Measurements from ENCODE around the gene ALOX15B. TPM values are rescaled to one million over a fixed set of nuclear protein-coding genes. Genes with fewer than 3 reads are reported as not detected.

Gene ALOX15B
- total and polyA plus RNA-seq, 2 of the 13 experiments (the other 11 are each of a cell fraction or from before 2014, with no cell fraction given), result not detected

DNA sequence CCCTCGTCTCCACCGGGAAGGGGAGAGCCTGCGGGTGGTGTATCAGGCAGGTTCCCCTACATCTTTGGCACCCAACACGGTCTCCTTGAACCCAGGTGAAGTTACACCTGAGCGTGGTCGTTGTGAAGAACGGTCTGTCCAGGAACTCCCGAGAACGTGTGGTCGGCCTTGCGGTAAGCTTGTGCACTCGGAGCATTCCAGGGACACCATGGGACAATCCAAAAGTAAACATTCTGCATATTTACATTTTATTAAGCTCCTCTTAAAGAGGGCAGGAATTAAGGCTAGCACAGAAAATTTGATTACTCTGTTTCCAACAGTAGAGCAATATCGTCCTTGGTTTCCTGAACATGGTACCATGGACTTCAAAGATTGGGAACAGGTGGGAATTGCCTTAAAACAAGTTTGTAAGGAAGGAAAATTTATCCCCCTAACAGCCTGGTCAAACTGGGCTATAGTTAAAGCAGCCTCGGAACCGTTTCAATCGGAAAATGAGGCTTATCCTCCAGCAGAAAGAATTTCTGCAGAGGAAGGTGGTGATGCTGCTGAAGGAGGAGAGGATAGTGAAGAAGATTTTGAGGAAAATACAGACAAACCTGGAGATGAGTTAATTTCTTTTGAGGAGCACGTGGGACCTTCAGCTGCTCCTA lies 18.2 kb downstream of the ALOX15B start (continued):
- TF ChIP-seq, protein P1, sequence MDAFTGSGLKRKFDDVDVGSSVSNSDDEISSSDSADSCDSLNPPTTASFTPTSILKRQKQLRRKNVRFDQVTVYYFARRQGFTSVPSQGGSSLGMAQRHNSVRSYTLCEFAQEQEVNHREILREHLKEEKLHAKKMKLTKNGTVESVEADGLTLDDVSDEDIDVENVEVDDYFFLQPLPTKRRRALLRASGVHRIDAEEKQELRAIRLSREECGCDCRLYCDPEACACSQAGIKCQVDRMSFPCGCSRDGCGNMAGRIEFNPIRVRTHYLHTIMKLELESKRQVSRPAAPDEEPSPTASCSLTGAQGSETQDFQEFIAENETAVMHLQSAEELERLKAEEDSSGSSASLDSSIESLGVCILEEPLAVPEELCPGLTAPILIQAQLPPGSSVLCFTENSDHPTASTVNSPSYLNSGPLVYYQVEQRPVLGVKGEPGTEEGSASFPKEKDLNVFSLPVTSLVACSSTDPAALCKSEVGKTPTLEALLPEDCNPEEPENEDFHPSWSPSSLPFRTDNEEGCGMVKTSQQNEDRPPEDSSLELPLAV (CRISPR knock-in tag; conservative IDR thresholded peaks at IDR 0.05; ENCODE audit: low read depth), result 0 out of 2 replicates have a peak, but pooled peaks have one; percentile 17
- TF ChIP-seq RARA (CRISPR knock-in tag; IDR thresholded peaks at IDR 0.05) (0 out of 2 replicates have a peak, but pooled peaks have one; percentile 21), SMAD3 (CRISPR knock-in tag; IDR thresholded peaks at IDR 0.05) (no peak), ARNT2 (CRISPR knock-in tag; IDR thresholded peaks at IDR 0.05; ENCODE audit: low read depth) (no peak), POLR2G (IDR thresholded peaks at IDR 0.05; ENCODE audit: low read depth, low read length) (peak; percentile 19; the same call in 1 of the 2 replicates), ZNF839 (CRISPR knock-in tag; IDR thresholded peaks at IDR 0.05; ENCODE audit: borderline replicate concordance) (no peak), ZNF816 (CRISPR knock-in tag; IDR thresholded peaks at IDR 0.05; ENCODE audit: borderline replicate concordance) (no peak; the same call in 1 of the 2 replicates), BCL6 (CRISPR knock-in tag; IDR thresholded peaks at IDR 0.05) (peak; percentile 89), AGO2 (optimal IDR thresholded peaks at IDR 0.05; ENCODE audit: low read depth, low read length) (no peak), ZNF563 (CRISPR knock-in tag; IDR thresholded peaks at IDR 0.05) (0 out of 2 replicates have a peak, but pooled peaks have one; percentile 6), ZNF446 (CRISPR knock-in tag; IDR thresholded peaks at IDR 0.05) (no peak; the same call in 1 of the 2 replicates), POLR2A (IDR thresholded peaks at IDR 0.05; ENCODE audit: insufficient read depth in 1 of 2, low read depth in 2 of 2, low read length in 2 of 2) (peak; percentile 7 to 80; a peak in 3 of 4 replicates), ZNF484 (CRISPR knock-in tag; IDR thresholded peaks at IDR 0.05; ENCODE audit: borderline replicate concordance, low read depth) (no peak), HES4 (CRISPR knock-in tag; IDR thresholded peaks at IDR 0.05; ENCODE audit: borderline replicate concordance) (peak; percentile 61), NCOA5 (CRISPR knock-in tag; IDR thresholded peaks at IDR 0.05) (peak; percentile 81; the same call in 1 of the 2 replicates), KLF11 (CRISPR knock-in tag; IDR thresholded peaks at IDR 0.05) (no peak)
- TF ChIP-seq, protein P2, sequence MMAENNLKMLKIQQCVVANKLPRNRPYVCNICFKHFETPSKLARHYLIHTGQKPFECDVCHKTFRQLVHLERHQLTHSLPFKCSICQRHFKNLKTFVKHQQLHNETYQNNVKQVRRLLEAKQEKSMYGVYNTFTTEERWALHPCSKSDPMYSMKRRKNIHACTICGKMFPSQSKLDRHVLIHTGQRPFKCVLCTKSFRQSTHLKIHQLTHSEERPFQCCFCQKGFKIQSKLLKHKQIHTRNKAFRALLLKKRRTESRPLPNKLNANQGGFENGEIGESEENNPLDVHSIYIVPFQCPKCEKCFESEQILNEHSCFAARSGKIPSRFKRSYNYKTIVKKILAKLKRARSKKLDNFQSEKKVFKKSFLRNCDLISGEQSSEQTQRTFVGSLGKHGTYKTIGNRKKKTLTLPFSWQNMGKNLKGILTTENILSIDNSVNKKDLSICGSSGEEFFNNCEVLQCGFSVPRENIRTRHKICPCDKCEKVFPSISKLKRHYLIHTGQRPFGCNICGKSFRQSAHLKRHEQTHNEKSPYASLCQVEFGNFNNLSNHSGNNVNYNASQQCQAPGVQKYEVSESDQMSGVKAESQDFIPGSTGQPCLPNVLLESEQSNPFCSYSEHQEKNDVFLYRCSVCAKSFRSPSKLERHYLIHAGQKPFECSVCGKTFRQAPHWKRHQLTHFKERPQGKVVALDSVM (CRISPR knock-in tag; IDR thresholded peaks at IDR 0.05), result no peak
- TF ChIP-seq, protein P3, sequence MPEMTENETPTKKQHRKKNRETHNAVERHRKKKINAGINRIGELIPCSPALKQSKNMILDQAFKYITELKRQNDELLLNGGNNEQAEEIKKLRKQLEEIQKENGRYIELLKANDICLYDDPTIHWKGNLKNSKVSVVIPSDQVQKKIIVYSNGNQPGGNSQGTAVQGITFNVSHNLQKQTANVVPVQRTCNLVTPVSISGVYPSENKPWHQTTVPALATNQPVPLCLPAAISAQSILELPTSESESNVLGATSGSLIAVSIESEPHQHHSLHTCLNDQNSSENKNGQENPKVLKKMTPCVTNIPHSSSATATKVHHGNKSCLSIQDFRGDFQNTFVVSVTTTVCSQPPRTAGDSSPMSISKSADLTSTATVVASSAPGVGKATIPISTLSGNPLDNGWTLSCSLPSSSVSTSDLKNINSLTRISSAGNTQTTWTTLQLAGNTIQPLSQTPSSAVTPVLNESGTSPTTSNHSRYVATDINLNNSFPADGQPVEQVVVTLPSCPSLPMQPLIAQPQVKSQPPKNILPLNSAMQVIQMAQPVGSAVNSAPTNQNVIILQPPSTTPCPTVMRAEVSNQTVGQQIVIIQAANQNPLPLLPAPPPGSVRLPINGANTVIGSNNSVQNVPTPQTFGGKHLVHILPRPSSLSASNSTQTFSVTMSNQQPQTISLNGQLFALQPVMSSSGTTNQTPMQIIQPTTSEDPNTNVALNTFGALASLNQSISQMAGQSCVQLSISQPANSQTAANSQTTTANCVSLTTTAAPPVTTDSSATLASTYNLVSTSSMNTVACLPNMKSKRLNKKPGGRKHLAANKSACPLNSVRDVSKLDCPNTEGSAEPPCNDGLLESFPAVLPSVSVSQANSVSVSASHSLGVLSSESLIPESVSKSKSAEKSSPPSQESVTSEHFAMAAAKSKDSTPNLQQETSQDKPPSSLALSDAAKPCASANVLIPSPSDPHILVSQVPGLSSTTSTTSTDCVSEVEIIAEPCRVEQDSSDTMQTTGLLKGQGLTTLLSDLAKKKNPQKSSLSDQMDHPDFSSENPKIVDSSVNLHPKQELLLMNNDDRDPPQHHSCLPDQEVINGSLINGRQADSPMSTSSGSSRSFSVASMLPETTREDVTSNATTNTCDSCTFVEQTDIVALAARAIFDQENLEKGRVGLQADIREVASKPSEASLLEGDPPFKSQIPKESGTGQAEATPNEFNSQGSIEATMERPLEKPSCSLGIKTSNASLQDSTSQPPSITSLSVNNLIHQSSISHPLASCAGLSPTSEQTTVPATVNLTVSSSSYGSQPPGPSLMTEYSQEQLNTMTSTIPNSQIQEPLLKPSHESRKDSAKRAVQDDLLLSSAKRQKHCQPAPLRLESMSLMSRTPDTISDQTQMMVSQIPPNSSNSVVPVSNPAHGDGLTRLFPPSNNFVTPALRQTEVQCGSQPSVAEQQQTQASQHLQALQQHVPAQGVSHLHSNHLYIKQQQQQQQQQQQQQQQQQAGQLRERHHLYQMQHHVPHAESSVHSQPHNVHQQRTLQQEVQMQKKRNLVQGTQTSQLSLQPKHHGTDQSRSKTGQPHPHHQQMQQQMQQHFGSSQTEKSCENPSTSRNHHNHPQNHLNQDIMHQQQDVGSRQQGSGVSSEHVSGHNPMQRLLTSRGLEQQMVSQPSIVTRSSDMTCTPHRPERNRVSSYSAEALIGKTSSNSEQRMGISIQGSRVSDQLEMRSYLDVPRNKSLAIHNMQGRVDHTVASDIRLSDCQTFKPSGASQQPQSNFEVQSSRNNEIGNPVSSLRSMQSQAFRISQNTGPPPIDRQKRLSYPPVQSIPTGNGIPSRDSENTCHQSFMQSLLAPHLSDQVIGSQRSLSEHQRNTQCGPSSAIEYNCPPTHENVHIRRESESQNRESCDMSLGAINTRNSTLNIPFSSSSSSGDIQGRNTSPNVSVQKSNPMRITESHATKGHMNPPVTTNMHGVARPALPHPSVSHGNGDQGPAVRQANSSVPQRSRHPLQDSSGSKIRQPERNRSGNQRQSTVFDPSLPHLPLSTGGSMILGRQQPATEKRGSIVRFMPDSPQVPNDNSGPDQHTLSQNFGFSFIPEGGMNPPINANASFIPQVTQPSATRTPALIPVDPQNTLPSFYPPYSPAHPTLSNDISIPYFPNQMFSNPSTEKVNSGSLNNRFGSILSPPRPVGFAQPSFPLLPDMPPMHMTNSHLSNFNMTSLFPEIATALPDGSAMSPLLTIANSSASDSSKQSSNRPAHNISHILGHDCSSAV (CRISPR knock-in tag; IDR thresholded peaks at IDR 0.05; ENCODE audit: borderline replicate concordance), result 0 out of 2 replicates have a peak, but pooled peaks have one; percentile 47
